Measurements from ENCODE around the gene USP5.

DNA sequence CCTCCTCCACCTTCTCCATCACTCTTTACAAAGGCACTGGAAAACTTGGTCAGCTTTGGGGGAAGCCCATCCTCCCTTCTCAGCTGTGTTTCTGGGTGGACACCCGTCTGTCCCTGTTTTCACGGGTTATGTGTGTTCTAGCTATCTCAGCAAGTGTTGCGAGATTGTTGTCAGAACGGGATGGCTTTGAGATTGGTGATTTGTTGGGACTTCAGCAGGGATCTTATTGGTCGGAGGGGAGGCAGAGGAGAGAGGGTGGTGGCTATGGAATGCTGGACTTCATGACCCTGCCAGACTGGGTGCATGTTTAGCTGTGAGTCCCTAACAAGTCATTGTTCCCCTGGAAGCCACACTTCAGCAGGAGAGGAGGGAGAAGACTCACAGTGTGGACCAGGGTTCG lies 2.1 kb downstream of the USP5 start:
- TF ChIP-seq MAFK (IDR thresholded peaks at IDR 0.05; ENCODE audit: partially characterized antibody) (no peak), CHD4 (IDR thresholded peaks at IDR 0.05; ENCODE audit: borderline replicate concordance) (no peak), RAD21 (conservative IDR thresholded peaks at IDR 0.05 in 1 of 2, IDR thresholded peaks at IDR 0.05 in 1 of 2) (no peak)
- TF ChIP-seq, protein P1, sequence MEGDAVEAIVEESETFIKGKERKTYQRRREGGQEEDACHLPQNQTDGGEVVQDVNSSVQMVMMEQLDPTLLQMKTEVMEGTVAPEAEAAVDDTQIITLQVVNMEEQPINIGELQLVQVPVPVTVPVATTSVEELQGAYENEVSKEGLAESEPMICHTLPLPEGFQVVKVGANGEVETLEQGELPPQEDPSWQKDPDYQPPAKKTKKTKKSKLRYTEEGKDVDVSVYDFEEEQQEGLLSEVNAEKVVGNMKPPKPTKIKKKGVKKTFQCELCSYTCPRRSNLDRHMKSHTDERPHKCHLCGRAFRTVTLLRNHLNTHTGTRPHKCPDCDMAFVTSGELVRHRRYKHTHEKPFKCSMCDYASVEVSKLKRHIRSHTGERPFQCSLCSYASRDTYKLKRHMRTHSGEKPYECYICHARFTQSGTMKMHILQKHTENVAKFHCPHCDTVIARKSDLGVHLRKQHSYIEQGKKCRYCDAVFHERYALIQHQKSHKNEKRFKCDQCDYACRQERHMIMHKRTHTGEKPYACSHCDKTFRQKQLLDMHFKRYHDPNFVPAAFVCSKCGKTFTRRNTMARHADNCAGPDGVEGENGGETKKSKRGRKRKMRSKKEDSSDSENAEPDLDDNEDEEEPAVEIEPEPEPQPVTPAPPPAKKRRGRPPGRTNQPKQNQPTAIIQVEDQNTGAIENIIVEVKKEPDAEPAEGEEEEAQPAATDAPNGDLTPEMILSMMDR (IDR thresholded peaks at IDR 0.05): no peak
- TF ChIP-seq, protein P2, sequence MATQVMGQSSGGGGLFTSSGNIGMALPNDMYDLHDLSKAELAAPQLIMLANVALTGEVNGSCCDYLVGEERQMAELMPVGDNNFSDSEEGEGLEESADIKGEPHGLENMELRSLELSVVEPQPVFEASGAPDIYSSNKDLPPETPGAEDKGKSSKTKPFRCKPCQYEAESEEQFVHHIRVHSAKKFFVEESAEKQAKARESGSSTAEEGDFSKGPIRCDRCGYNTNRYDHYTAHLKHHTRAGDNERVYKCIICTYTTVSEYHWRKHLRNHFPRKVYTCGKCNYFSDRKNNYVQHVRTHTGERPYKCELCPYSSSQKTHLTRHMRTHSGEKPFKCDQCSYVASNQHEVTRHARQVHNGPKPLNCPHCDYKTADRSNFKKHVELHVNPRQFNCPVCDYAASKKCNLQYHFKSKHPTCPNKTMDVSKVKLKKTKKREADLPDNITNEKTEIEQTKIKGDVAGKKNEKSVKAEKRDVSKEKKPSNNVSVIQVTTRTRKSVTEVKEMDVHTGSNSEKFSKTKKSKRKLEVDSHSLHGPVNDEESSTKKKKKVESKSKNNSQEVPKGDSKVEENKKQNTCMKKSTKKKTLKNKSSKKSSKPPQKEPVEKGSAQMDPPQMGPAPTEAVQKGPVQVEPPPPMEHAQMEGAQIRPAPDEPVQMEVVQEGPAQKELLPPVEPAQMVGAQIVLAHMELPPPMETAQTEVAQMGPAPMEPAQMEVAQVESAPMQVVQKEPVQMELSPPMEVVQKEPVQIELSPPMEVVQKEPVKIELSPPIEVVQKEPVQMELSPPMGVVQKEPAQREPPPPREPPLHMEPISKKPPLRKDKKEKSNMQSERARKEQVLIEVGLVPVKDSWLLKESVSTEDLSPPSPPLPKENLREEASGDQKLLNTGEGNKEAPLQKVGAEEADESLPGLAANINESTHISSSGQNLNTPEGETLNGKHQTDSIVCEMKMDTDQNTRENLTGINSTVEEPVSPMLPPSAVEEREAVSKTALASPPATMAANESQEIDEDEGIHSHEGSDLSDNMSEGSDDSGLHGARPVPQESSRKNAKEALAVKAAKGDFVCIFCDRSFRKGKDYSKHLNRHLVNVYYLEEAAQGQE (IDR thresholded peaks at IDR 0.05): no peak

Measured in A549 (cell line).